AML-193 (cell line): Measurements from ENCODE around the gene ABCF2.

Source experiments
- DNase-seq, 2 experiments: peaks; one replicate each; lab custom pipeline; 2025; lab: John Stamatoyannopoulos, UW

Gene ABCF2

GRCh38 chr7:151242159-151243044 is 15.4 kb upstream of the ABCF2 start:
- DNase-seq, result no peak

GRCh38 chr7:151241755-151242096 is 14.7 kb upstream of the ABCF2 start:
- no peak for DNase-seq

GRCh38 chr7:151240942-151241754 is 14.1 kb upstream of the ABCF2 start:
- DNase-seq, result no peak

- DNase-seq, result no peak
Measured at GRCh38 chr7:151240536-151240935, 13.5 kb upstream of the ABCF2 start.

GRCh38 chr7:151239837-151240459 is 12.9 kb upstream of the ABCF2 start:
- DNase-seq, result no peak

GRCh38 chr7:151238924-151239836 is 12.2 kb upstream of the ABCF2 start:
- DNase-seq, result no peak

GRCh38 chr7:151238190-151238810 is 11.3 kb upstream of the ABCF2 start:
- no peak for DNase-seq

- no peak for DNase-seq
Measured at GRCh38 chr7:151237244-151238189, 10.5 kb upstream of the ABCF2 start.

GRCh38 chr7:151236406-151236805 is 9.4 kb upstream of the ABCF2 start:
- no peak for DNase-seq

- DNase-seq, result no peak
Measured at GRCh38 chr7:151235091-151235787, 8.2 kb upstream of the ABCF2 start.

GRCh38 chr7:151233804-151234203 is 6.8 kb upstream of the ABCF2 start:
- no peak for DNase-seq

GRCh38 chr7:151232917-151233701 is 6.1 kb upstream of the ABCF2 start:
- peak; percentile 51 to 57 for DNase-seq

- DNase-seq, result peak; percentile 81 to 83
Measured at GRCh38 chr7:151232091-151232916, 5.3 kb upstream of the ABCF2 start, which contains the start of gene CHPF2. Gene CHPF2, plus strand, starts transcription at chr7:151232483. Its CDS starts 1,529 bp downstream, at chr7:151234012.

- DNase-seq, result no peak
Measured at GRCh38 chr7:151231080-151231479, 4.1 kb upstream of the ABCF2 start.

- DNase-seq, result no peak
Measured at GRCh38 chr7:151229249-151229648, 2.2 kb upstream of the ABCF2 start.

GRCh38 chr7:151228024-151228866 is 1.2 kb upstream of the ABCF2 start:
- no peak for DNase-seq

- DNase-seq, result no peak
Measured at GRCh38 chr7:151226560-151226874, 488 bp downstream of the ABCF2 start.
